WTC11 (cell line): ENCODE data around the gene CTDSPL. TPM values are rescaled to one million over a fixed set of nuclear protein-coding genes. Genes with fewer than 3 reads are reported as not detected.

Experiments
- ATAC-seq: fragments of 200-7000 bp; cut with Tn5 transposase; 2 replicates; pipeline ENCODE4 v1.10.0; 2021; ENCODE audit warnings: mild to moderate bottlenecking, moderate library complexity
- CTCF ChIA-PET: fragments of 300-600 bp; sonication (Branson Sonifier 250); formaldehyde crosslinking; loops from one replicate; lab custom pipeline; 2021; ENCODE audit warnings: antibody characterized with exemption; lab: Charles Lee
- POLR2A ChIA-PET: fragments of 350-600 bp; sonication (Branson Sonifier 250); formaldehyde crosslinking; loops from one replicate; lab custom pipeline; 2021; ENCODE audit warnings: antibody characterized with exemption; lab: Charles Lee
- DNase-seq: peaks from one replicate; pipeline ENCODE4 v3.0.0; 2021; ENCODE audit warnings: low spot score
- H3K27ac Mint-ChIP-seq: 2 replicates; pipeline ENCODE4 v1.8.0; 2021; ENCODE audit warnings: mixed read lengths
- H3K27me3 Mint-ChIP-seq: 2 replicates; pipeline ENCODE4 v1.8.0; 2021; ENCODE audit warnings: low read depth, mild to moderate bottlenecking, moderate library complexity, mixed read lengths
- H3K36me3 Mint-ChIP-seq: 2 replicates; pipeline ENCODE4 v1.8.0; 2021; ENCODE audit warnings: mixed read lengths
- H3K4me1 Mint-ChIP-seq: 2 replicates; pipeline ENCODE4 v1.8.0; 2022; ENCODE audit warnings: mixed read lengths
- H3K4me3 Mint-ChIP-seq: 2 replicates; pipeline ENCODE4 v1.8.0; 2021; ENCODE audit warnings: mild to moderate bottlenecking, moderate library complexity, mixed read lengths
- H3K9me3 Mint-ChIP-seq: 2 replicates; pipeline ENCODE4 v1.8.0; 2021; ENCODE audit warnings: mixed read lengths
- CBFB ChIP-seq: sonication (generic); formaldehyde crosslinking; IDR thresholded peaks from 2 replicates; pipeline ENCODE4 v1.8.1; 2022; ENCODE audit warnings: mild to moderate bottlenecking, low read depth, missing genetic modification reagents
- CDX4 ChIP-seq: fragments of 250-450 bp; sonication (Bioruptor Pico); IDR thresholded peaks from 2 replicates; pipeline ENCODE4 v1.9.0; 2021; ENCODE audit warnings: moderate library complexity, mild to moderate bottlenecking, inconsistent platforms, borderline replicate concordance
- FOXJ3 ChIP-seq: sonication (generic); formaldehyde crosslinking; IDR thresholded peaks from 2 replicates; pipeline ENCODE4 v1.9.0; 2021; ENCODE audit warnings: missing genetic modification reagents, mild to moderate bottlenecking, borderline replicate concordance
- NR2C2 ChIP-seq: sonication (generic); formaldehyde crosslinking; IDR thresholded peaks from 2 replicates; pipeline ENCODE4 v1.8.0; 2022; ENCODE audit warnings: mild to moderate bottlenecking, missing genetic modification reagents
- RELA ChIP-seq: sonication (generic); formaldehyde crosslinking; IDR thresholded peaks from 2 replicates; pipeline ENCODE4 v1.8.1; 2022; ENCODE audit warnings: missing genetic modification reagents, mild to moderate bottlenecking, borderline replicate concordance
- RORB ChIP-seq: fragments of 250-450 bp; sonication (Bioruptor Pico); IDR thresholded peaks from 2 replicates; pipeline ENCODE4 v1.9.0; 2021; ENCODE audit warnings: mild to moderate bottlenecking
- ZBTB43 ChIP-seq: sonication (generic); formaldehyde crosslinking; IDR thresholded peaks from 2 replicates; pipeline ENCODE4 v1.8.1; 2023; ENCODE audit warnings: mild to moderate bottlenecking, missing genetic modification reagents
- ZNF138 ChIP-seq: sonication (generic); formaldehyde crosslinking; conservative IDR thresholded peaks from 2 replicates; pipeline ENCODE4 v1.8.1; 2022; ENCODE audit warnings: mild to moderate bottlenecking, moderate library complexity, missing genetic modification reagents
- ZNF263 ChIP-seq: sonication (generic); formaldehyde crosslinking; IDR thresholded peaks from 2 replicates; pipeline ENCODE4 v1.8.1; 2022; ENCODE audit warnings: low read depth, mild to moderate bottlenecking, moderate library complexity, missing genetic modification reagents
- ZNF281 ChIP-seq: sonication (generic); formaldehyde crosslinking; IDR thresholded peaks from 2 replicates; pipeline ENCODE4 v1.8.0; 2023; ENCODE audit warnings: mild to moderate bottlenecking, missing genetic modification reagents
- ZNF317 ChIP-seq: sonication (generic); formaldehyde crosslinking; IDR thresholded peaks from 2 replicates; pipeline ENCODE4 v1.8.1; 2023; ENCODE audit warnings: low read depth, mild to moderate bottlenecking, moderate library complexity, missing genetic modification reagents, borderline replicate concordance
- ZNF423 ChIP-seq: fragments of 250-450 bp; sonication (Bioruptor Pico); IDR thresholded peaks from 2 replicates; pipeline ENCODE4 v2.1.2; 2022; ENCODE audit warnings: mild to moderate bottlenecking, moderate library complexity
- ZNF425 ChIP-seq: fragments of 250-450 bp; sonication (Bioruptor Pico); conservative IDR thresholded peaks from 2 replicates; pipeline ENCODE4 v1.9.0; 2021; ENCODE audit warnings: mild to moderate bottlenecking
- ZNF512 ChIP-seq: sonication (generic); formaldehyde crosslinking; IDR thresholded peaks from 2 replicates; pipeline ENCODE4 v1.8.1; 2022; ENCODE audit warnings: missing genetic modification reagents, borderline replicate concordance
- total RNA-seq: library from RNA; stranded (reverse); gene quantifications from 3 replicates; pipeline ENCODE4 v1.2.3, GENCODE V29; 2021
- TF ChIP-seq, protein P1 (sequence below): fragments of 250-450 bp; sonication (Bioruptor Pico); IDR thresholded peaks from 2 replicates; pipeline ENCODE4 v1.9.0; 2021; ENCODE audit warnings: mild to moderate bottlenecking
- TF ChIP-seq, protein P2 (sequence below): sonication (generic); formaldehyde crosslinking; IDR thresholded peaks from 2 replicates; pipeline ENCODE4 v1.8.1; 2022; ENCODE audit warnings: mild to moderate bottlenecking, moderate library complexity, missing genetic modification reagents
- TF ChIP-seq, protein P3 (sequence below): fragments of 250-450 bp; sonication (Bioruptor Pico); IDR thresholded peaks from 2 replicates; pipeline ENCODE4 v1.9.0; 2021; ENCODE audit warnings: mild to moderate bottlenecking
- TF ChIP-seq, protein P4 (sequence below): fragments of 250-450 bp; sonication (Bioruptor Pico); IDR thresholded peaks from 2 replicates; pipeline ENCODE4 v2.1.2; 2022; ENCODE audit warnings: mild to moderate bottlenecking, moderate library complexity
- TF ChIP-seq, protein P5 (sequence below): sonication (generic); formaldehyde crosslinking; IDR thresholded peaks from 2 replicates; pipeline ENCODE4 v1.8.0; 2022; ENCODE audit warnings: missing genetic modification reagents

Gene CTDSPL
- total RNA-seq, 1 experiment from 2014 or later: 41.2 TPM

DNA sequence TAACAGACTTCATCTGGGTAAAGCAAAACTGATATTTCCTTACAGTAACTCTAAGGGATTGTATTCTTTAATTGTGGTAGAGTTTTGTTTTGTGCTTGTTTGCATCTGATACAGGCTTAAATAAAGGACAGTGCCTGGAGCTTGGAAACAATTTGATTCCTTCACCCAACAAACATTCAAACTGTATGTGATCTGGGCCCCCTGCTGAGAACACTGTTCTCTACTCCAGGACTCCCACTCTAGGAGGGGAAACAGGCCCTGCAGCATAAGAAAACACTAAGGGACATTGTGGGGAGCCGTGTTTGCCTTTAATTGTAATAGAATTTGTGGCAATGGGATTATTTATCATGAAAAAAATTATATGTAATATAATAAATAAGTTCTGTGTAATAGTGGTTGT lies 56.9 kb downstream of the CTDSPL start:
- H3K4me1 Mint-ChIP-seq: peaks cover 20% of the 10 kb centered on the region
- DNase-seq: no peak
- no peak overlapping the region for H3K27ac Mint-ChIP-seq
- TF ChIP-seq, protein P1, sequence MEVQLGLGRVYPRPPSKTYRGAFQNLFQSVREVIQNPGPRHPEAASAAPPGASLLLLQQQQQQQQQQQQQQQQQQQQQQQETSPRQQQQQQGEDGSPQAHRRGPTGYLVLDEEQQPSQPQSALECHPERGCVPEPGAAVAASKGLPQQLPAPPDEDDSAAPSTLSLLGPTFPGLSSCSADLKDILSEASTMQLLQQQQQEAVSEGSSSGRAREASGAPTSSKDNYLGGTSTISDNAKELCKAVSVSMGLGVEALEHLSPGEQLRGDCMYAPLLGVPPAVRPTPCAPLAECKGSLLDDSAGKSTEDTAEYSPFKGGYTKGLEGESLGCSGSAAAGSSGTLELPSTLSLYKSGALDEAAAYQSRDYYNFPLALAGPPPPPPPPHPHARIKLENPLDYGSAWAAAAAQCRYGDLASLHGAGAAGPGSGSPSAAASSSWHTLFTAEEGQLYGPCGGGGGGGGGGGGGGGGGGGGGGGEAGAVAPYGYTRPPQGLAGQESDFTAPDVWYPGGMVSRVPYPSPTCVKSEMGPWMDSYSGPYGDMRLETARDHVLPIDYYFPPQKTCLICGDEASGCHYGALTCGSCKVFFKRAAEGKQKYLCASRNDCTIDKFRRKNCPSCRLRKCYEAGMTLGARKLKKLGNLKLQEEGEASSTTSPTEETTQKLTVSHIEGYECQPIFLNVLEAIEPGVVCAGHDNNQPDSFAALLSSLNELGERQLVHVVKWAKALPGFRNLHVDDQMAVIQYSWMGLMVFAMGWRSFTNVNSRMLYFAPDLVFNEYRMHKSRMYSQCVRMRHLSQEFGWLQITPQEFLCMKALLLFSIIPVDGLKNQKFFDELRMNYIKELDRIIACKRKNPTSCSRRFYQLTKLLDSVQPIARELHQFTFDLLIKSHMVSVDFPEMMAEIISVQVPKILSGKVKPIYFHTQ (CRISPR knock-in tag): no peak
- TF ChIP-seq CDX4: no peak
- no peak for TF ChIP-seq ZNF425 (CRISPR knock-in tag)
- TF ChIP-seq, protein P2, sequence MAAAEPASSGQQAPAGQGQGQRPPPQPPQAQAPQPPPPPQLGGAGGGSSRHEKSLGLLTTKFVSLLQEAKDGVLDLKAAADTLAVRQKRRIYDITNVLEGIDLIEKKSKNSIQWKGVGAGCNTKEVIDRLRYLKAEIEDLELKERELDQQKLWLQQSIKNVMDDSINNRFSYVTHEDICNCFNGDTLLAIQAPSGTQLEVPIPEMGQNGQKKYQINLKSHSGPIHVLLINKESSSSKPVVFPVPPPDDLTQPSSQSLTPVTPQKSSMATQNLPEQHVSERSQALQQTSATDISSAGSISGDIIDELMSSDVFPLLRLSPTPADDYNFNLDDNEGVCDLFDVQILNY (CRISPR knock-in tag): no peak
- TF ChIP-seq ZNF138 (CRISPR knock-in tag): no peak
- TF ChIP-seq, protein P3, sequence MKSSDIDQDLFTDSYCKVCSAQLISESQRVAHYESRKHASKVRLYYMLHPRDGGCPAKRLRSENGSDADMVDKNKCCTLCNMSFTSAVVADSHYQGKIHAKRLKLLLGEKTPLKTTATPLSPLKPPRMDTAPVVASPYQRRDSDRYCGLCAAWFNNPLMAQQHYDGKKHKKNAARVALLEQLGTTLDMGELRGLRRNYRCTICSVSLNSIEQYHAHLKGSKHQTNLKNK (CRISPR knock-in tag): no peak
- no peak for TF ChIP-seq ZNF317 (CRISPR knock-in tag)
- TF ChIP-seq, protein P4, sequence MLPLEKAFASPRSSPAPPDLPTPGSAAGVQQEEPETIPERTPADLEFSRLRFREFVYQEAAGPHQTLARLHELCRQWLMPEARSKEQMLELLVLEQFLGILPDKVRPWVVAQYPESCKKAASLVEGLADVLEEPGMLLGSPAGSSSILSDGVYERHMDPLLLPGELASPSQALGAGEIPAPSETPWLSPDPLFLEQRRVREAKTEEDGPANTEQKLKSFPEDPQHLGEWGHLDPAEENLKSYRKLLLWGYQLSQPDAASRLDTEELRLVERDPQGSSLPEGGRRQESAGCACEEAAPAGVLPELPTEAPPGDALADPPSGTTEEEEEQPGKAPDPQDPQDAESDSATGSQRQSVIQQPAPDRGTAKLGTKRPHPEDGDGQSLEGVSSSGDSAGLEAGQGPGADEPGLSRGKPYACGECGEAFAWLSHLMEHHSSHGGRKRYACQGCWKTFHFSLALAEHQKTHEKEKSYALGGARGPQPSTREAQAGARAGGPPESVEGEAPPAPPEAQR (CRISPR knock-in tag): no peak
- TF ChIP-seq RELA (CRISPR knock-in tag): no peak
- TF ChIP-seq ZNF281 (CRISPR knock-in tag): no peak
- no peak for TF ChIP-seq ZNF512 (CRISPR knock-in tag)
- no peak for TF ChIP-seq CBFB (CRISPR knock-in tag)
- no peak for TF ChIP-seq NR2C2 (CRISPR knock-in tag)
- TF ChIP-seq, protein P5, sequence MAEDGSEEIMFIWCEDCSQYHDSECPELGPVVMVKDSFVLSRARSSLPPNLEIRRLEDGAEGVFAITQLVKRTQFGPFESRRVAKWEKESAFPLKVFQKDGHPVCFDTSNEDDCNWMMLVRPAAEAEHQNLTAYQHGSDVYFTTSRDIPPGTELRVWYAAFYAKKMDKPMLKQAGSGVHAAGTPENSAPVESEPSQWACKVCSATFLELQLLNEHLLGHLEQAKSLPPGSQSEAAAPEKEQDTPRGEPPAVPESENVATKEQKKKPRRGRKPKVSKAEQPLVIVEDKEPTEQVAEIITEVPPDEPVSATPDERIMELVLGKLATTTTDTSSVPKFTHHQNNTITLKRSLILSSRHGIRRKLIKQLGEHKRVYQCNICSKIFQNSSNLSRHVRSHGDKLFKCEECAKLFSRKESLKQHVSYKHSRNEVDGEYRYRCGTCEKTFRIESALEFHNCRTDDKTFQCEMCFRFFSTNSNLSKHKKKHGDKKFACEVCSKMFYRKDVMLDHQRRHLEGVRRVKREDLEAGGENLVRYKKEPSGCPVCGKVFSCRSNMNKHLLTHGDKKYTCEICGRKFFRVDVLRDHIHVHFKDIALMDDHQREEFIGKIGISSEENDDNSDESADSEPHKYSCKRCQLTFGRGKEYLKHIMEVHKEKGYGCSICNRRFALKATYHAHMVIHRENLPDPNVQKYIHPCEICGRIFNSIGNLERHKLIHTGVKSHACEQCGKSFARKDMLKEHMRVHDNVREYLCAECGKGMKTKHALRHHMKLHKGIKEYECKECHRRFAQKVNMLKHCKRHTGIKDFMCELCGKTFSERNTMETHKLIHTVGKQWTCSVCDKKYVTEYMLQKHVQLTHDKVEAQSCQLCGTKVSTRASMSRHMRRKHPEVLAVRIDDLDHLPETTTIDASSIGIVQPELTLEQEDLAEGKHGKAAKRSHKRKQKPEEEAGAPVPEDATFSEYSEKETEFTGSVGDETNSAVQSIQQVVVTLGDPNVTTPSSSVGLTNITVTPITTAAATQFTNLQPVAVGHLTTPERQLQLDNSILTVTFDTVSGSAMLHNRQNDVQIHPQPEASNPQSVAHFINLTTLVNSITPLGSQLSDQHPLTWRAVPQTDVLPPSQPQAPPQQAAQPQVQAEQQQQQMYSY (CRISPR knock-in tag): no peak
- TF ChIP-seq ZNF423 (CRISPR knock-in tag): no peak
- no peak for TF ChIP-seq FOXJ3 (CRISPR knock-in tag)
- TF ChIP-seq ZNF263: no peak
- no peak for TF ChIP-seq RORB (CRISPR knock-in tag)
- no peak for TF ChIP-seq ZBTB43 (CRISPR knock-in tag)
- TF ChIP-seq, all 79 proteins: peak for 0
- CTCF ChIA-PET: interaction anchor here (1.4 kb wide), 1 partner anchor 49 kb away, joined by 5 read pairs; no protein-coding TSS in a partner anchor
- no peak for ATAC-seq
- H3K9me3 Mint-ChIP-seq: peaks cover 7% of the 10 kb centered on the region; the same call in 1 of the 2 replicates
- no peaks in the 10 kb centered on the region; the same call in 1 of the 2 replicates for H3K36me3 Mint-ChIP-seq
- no peak overlapping the region for H3K4me3 Mint-ChIP-seq
- no peaks in the 10 kb centered on the region for H3K27me3 Mint-ChIP-seq
- POLR2A ChIA-PET: no interaction called here
